DOHH2 (cell line): ENCODE data around the gene MOB3C.

Experiments used
- H3F3A ChIP-seq: fragments of 200-600 bp; sonication (generic), shearing (Covaris generic); 2 replicates; pipeline ENCODE4 v1.6.0; 2016; ENCODE audit warnings: antibody characterized with exemption, mild to moderate bottlenecking; ENCODE audit not compliant: control insufficient read depth, insufficient read depth
- H3K27ac ChIP-seq: fragments of 200-600 bp; sonication (generic); 2 replicates; pipeline ENCODE4 v1.5.1; 2014; ENCODE audit warnings: low read depth, mild to moderate bottlenecking, low read length, moderate library complexity
- H3K27me3 ChIP-seq: fragments of 200-600 bp; sonication (generic); 2 replicates; pipeline ENCODE4 v1.6.1; 2014; ENCODE audit warnings: mild to moderate bottlenecking, low read length, mixed read lengths; ENCODE audit not compliant: control insufficient read depth
- H3K36me3 ChIP-seq: fragments of 200-600 bp; sonication (generic); 2 replicates; pipeline ENCODE4 v1.6.1; 2014; ENCODE audit warnings: mild to moderate bottlenecking, low read length, moderate library complexity, mixed read lengths; ENCODE audit not compliant: control insufficient read depth
- H3K4me1 ChIP-seq: fragments of 200-600 bp; sonication (generic); 2 replicates; pipeline ENCODE4 v1.6.1; 2014; ENCODE audit warnings: mild to moderate bottlenecking, low read length, mixed read lengths; ENCODE audit not compliant: control insufficient read depth
- H3K4me2 ChIP-seq: fragments of 200-600 bp; sonication (generic); 2 replicates; pipeline ENCODE4 v1.6.0; 2014; ENCODE audit warnings: mild to moderate bottlenecking, low read length, moderate library complexity
- H3K4me3 ChIP-seq: fragments of 200-600 bp; sonication (generic); 2 replicates; pipeline ENCODE4 v1.5.1; 2014; ENCODE audit warnings: mild to moderate bottlenecking, low read length, mixed read lengths
- H3K79me2 ChIP-seq: fragments of 200-600 bp; sonication (generic); 2 replicates; pipeline ENCODE4 v1.6.1; 2014; ENCODE audit warnings: mild to moderate bottlenecking, low read length, mixed read lengths; ENCODE audit not compliant: control insufficient read depth
- H3K9me2 ChIP-seq: fragments of 200-600 bp; sonication (generic); replicated peaks from 2 replicates; pipeline ENCODE4 v1.6.1; 2014; ENCODE audit warnings: mild to moderate bottlenecking, low read length, mixed read lengths; ENCODE audit not compliant: control insufficient read depth
- H3K9me3 ChIP-seq: fragments of 200-600 bp; sonication (generic); 2 replicates; pipeline ENCODE4 v1.6.1; 2014; ENCODE audit warnings: antibody characterized with exemption, low read length, mixed read lengths; ENCODE audit not compliant: control insufficient read depth, insufficient read depth
- H4K20me1 ChIP-seq: fragments of 200-600 bp; sonication (generic); 2 replicates; pipeline ENCODE4 v1.6.0; 2014; ENCODE audit warnings: low read depth, mild to moderate bottlenecking, antibody characterized with exemption, low read length, moderate library complexity; ENCODE audit not compliant: control insufficient read depth, insufficient read depth
- CTCF ChIP-seq: fragments of 200-600 bp; sonication (generic); IDR thresholded peaks from one replicate; pipeline ENCODE4 v1.5.1; 2014; ENCODE audit warnings: antibody characterized with exemption, mild to moderate bottlenecking, low read depth, low read length; ENCODE audit not compliant: poor library complexity, severe bottlenecking
- EZH2phosphoT487 ChIP-seq: fragments of 200-600 bp; sonication (generic); IDR thresholded peaks from 2 replicates; pipeline ENCODE4 v1.6.1; 2017; ENCODE audit warnings: borderline replicate concordance, mild to moderate bottlenecking, antibody characterized with exemption, low read length, moderate library complexity, mixed read lengths

Gene MOB3C

GRCh38 chr1:46611691-46612221 is 4.9 kb downstream of the MOB3C start:
- H4K20me1 ChIP-seq, result no peaks in the 10 kb centered on the region
- H3K27me3 ChIP-seq, result no peaks in the 10 kb centered on the region
- no peaks in the 10 kb centered on the region for H3K9me3 ChIP-seq
- H3K9me2 ChIP-seq, result no peaks in the 10 kb centered on the region
- H3K4me1 ChIP-seq, result peaks cover 20% of the 10 kb centered on the region
- H3K27ac ChIP-seq, result no peak overlapping the region
- no peak overlapping the region for H3K4me2 ChIP-seq
- H3K79me2 ChIP-seq, result no peaks in the 10 kb centered on the region
- no peak overlapping the region for H3K4me3 ChIP-seq
- H3K36me3 ChIP-seq, result no peaks in the 10 kb centered on the region
- TF ChIP-seq EZH2phosphoT487 (no peak), CTCF (no peak)
- no peaks in the 10 kb centered on the region for H3F3A ChIP-seq

- no peaks in the 10 kb centered on the region for H3K9me3 ChIP-seq
- no peaks in the 10 kb centered on the region for H3F3A ChIP-seq
- no peaks in the 10 kb centered on the region for H3K36me3 ChIP-seq
- H3K79me2 ChIP-seq, result peaks cover 6% of the 10 kb centered on the region
- H3K27ac ChIP-seq, result no peak overlapping the region
- no peaks in the 10 kb centered on the region for H4K20me1 ChIP-seq
- TF ChIP-seq CTCF, result no peak
- no peak overlapping the region for H3K4me3 ChIP-seq
- no peaks in the 10 kb centered on the region for H3K27me3 ChIP-seq
- H3K4me2 ChIP-seq, result no peak overlapping the region
- no peaks in the 10 kb centered on the region for H3K9me2 ChIP-seq
- H3K4me1 ChIP-seq, result peaks cover 17% of the 10 kb centered on the region
Measured at GRCh38 chr1:46607345-46608130, 9.1 kb downstream of the MOB3C start.

GRCh38 chr1:46606255-46606965 is 10.2 kb downstream of the MOB3C start:
- no peaks in the 10 kb centered on the region for H3F3A ChIP-seq
- no peaks in the 10 kb centered on the region for H4K20me1 ChIP-seq
- H3K27me3 ChIP-seq, result no peaks in the 10 kb centered on the region
- H3K9me2 ChIP-seq, result no peaks in the 10 kb centered on the region
- TF ChIP-seq EZH2phosphoT487, result no peak
- no peak for TF ChIP-seq CTCF
- peaks cover 6% of the 10 kb centered on the region for H3K79me2 ChIP-seq
- H3K4me1 ChIP-seq, result peaks cover 17% of the 10 kb centered on the region
- H3K27ac ChIP-seq, result no peak overlapping the region
- H3K9me3 ChIP-seq, result no peaks in the 10 kb centered on the region
- H3K4me3 ChIP-seq, result no peak overlapping the region
- no peak overlapping the region for H3K4me2 ChIP-seq
- H3K36me3 ChIP-seq, result no peaks in the 10 kb centered on the region
